ENCODE measurements around the gene C1QTNF2. TPM values are rescaled to one million over a fixed set of nuclear protein-coding genes. Genes with fewer than 3 reads are reported as not detected.
"Not testable (repeated sequence)": the region's sequence is repeated elsewhere in the genome, so short reads cannot be mapped to it uniquely, and the experiment has no call there.

The C1QTNF2 gene
- total and polyA plus RNA-seq, 2 donors (not counting 1 experiment from before 2014, with no cell fraction given), result not detected

GRCh38 chr5:160342413-160342941 lies 27.9 kb downstream of the C1QTNF2 start:
- Histone ChIP-seq H3K4me3 (ENCODE audit: control extremely low read depth in 1 of 5, extremely low read depth in 1 of 5, insufficient read depth in 1 of 5, low read depth in 2 of 5, low read length in 4 of 5) (no peak overlapping the region), H3K79me2 (ENCODE audit: control insufficient read depth, insufficient read depth, low read length) (no peaks in the 10 kb centered on the region), H3K4me1 (ENCODE audit: control insufficient read depth in 2 of 2, insufficient read depth in 2 of 2, low read length in 2 of 2) (no peaks in the 10 kb centered on the region), H3K9me3 (ENCODE audit: control extremely low read depth in 1 of 3, control insufficient read depth in 2 of 3, insufficient read depth in 1 of 3, low read length in 2 of 3) (no peaks in the 10 kb centered on the region), H3K36me3 (replicated peaks in 1 of 2; ENCODE audit: control extremely low read depth in 1 of 2, control insufficient read depth in 1 of 2, extremely low read depth in 1 of 2, insufficient read depth in 2 of 2, low read length in 1 of 2) (no peaks in the 10 kb centered on the region), H3K27me3 (replicated peaks in 1 of 4; ENCODE audit: control extremely low read depth in 1 of 4, control insufficient read depth in 3 of 4, insufficient read depth in 4 of 4, low read length in 3 of 4) (peaks cover 0 to 4% (median 0%) of the 10 kb centered on the region in 4 experiments), H3K27ac (ENCODE audit: low read length in 2 of 2) (no peak overlapping the region), H3K9ac (ENCODE audit: low read length) (no peak overlapping the region), H3K4me2 (replicated peaks; ENCODE audit: low read depth, low read length, poor library complexity, severe bottlenecking) (no peak overlapping the region), H2AFZ (ENCODE audit: insufficient read depth, low read depth, low read length, poor library complexity, severe bottlenecking) (no peak overlapping the region), H4K20me1 (ENCODE audit: control insufficient read depth, insufficient read depth, low read length, poor library complexity, severe bottlenecking) (no peaks in the 10 kb centered on the region)
- no peaks in the 10 kb centered on the region for H3K27me3 Mint-ChIP-seq
- DNase-seq (no peak), ATAC-seq (ENCODE audit: low read depth) (no peak)
- 95% methylated on average over 4 of the region's 4 CpGs for WGBS (ENCODE audit: insufficient coverage)
- CTCF ChIA-PET, result interaction anchor here (1.2 to 9.5 kb wide), 5 partner anchors 9 to 1185 kb away, joined by 3 to 140 read pairs (median 10); no protein-coding TSS in a partner anchor
- no peaks in the 10 kb centered on the region for H3K4me1 Mint-ChIP-seq
- no peak overlapping the region for H3K4me3 Mint-ChIP-seq
- TF ChIP-seq EZH2 (IDR thresholded peaks at IDR 0.05; ENCODE audit: borderline replicate concordance, insufficient read depth, low read depth, low read length, poor library complexity, severe bottlenecking) (no peak), CTCF (IDR thresholded peaks at IDR 0.05) (no peak)
- intact Hi-C loops (cut with micrococcal nuclease), result no loop called here
- POLR2A ChIA-PET, result no interaction called here
- H3K9me3 Mint-ChIP-seq (ENCODE audit: insufficient read depth), result no peaks in the 10 kb centered on the region
- no peak overlapping the region for H3K27ac Mint-ChIP-seq

GRCh38 chr5:160341309-160341870 lies 29.0 kb downstream of the C1QTNF2 start:
- Mint-ChIP-seq H3K27me3 (no peaks in the 10 kb centered on the region), H3K27ac (no peak overlapping the region), H3K4me1 (no peaks in the 10 kb centered on the region), H3K4me3 (no peak overlapping the region), H3K9me3 (ENCODE audit: insufficient read depth) (no peaks in the 10 kb centered on the region)
- DNase-seq, result no peak
- H3K27me3 ChIP-seq (replicated peaks in 1 of 4; ENCODE audit: control extremely low read depth in 1 of 4, control insufficient read depth in 3 of 4, insufficient read depth in 4 of 4, low read length in 3 of 4), result peaks cover 0 to 4% (median 0%) of the 10 kb centered on the region in 4 experiments
- no peaks in the 10 kb centered on the region for H3K4me1 ChIP-seq (ENCODE audit: control insufficient read depth in 2 of 2, insufficient read depth in 2 of 2, low read length in 2 of 2)
- no peak for ATAC-seq (ENCODE audit: low read depth)
- CTCF ChIA-PET, result interaction anchor here (3.1 to 9.5 kb wide), 2 partner anchors 261 to 318 kb away, joined by 10 to 140 read pairs; no protein-coding TSS in a partner anchor
- no peak overlapping the region for H3K4me3 ChIP-seq (ENCODE audit: control extremely low read depth in 1 of 5, extremely low read depth in 1 of 5, insufficient read depth in 1 of 5, low read depth in 2 of 5, low read length in 4 of 5)
- H2AFZ ChIP-seq (ENCODE audit: insufficient read depth, low read depth, low read length, poor library complexity, severe bottlenecking), result no peak overlapping the region
- no peak overlapping the region for H3K4me2 ChIP-seq (replicated peaks; ENCODE audit: low read depth, low read length, poor library complexity, severe bottlenecking)
- no peak overlapping the region for H3K27ac ChIP-seq (ENCODE audit: low read length in 2 of 2)
- no peak overlapping the region for H3K9ac ChIP-seq (ENCODE audit: low read length)
- H4K20me1 ChIP-seq (ENCODE audit: control insufficient read depth, insufficient read depth, low read length, poor library complexity, severe bottlenecking), result no peaks in the 10 kb centered on the region
- TF ChIP-seq EZH2 (IDR thresholded peaks at IDR 0.05; ENCODE audit: borderline replicate concordance, insufficient read depth, low read depth, low read length, poor library complexity, severe bottlenecking), result no peak
- TF ChIP-seq CTCF (IDR thresholded peaks at IDR 0.05), result no peak
- no peaks in the 10 kb centered on the region for H3K9me3 ChIP-seq (ENCODE audit: control extremely low read depth in 1 of 3, control insufficient read depth in 2 of 3, insufficient read depth in 1 of 3, low read length in 2 of 3)
- intact Hi-C loops (cut with micrococcal nuclease), result no loop called here
- 100% methylated on average over 2 of the region's 6 CpGs for WGBS (ENCODE audit: insufficient coverage)
- POLR2A ChIA-PET, result no interaction called here
- no peaks in the 10 kb centered on the region for H3K36me3 ChIP-seq (replicated peaks in 1 of 2; ENCODE audit: control extremely low read depth in 1 of 2, control insufficient read depth in 1 of 2, extremely low read depth in 1 of 2, insufficient read depth in 2 of 2, low read length in 1 of 2)
- no peaks in the 10 kb centered on the region for H3K79me2 ChIP-seq (ENCODE audit: control insufficient read depth, insufficient read depth, low read length)

GRCh38 chr5:160340513-160340912 lies 29.9 kb downstream of the C1QTNF2 start:
- H3K27ac Mint-ChIP-seq; H2AFZ ChIP-seq (ENCODE audit: insufficient read depth, low read depth, low read length, poor library complexity, severe bottlenecking); H3K9ac ChIP-seq (ENCODE audit: low read length); H4K20me1 ChIP-seq (ENCODE audit: control insufficient read depth, insufficient read depth, low read length, poor library complexity, severe bottlenecking); H3K36me3 ChIP-seq (replicated peaks in 1 of 2; ENCODE audit: control extremely low read depth in 1 of 2, control insufficient read depth in 1 of 2, extremely low read depth in 1 of 2, insufficient read depth in 2 of 2, low read length in 1 of 2); H3K4me1 Mint-ChIP-seq; H3K27me3 ChIP-seq (replicated peaks in 1 of 4; ENCODE audit: control extremely low read depth in 1 of 4, control insufficient read depth in 3 of 4, insufficient read depth in 4 of 4, low read length in 3 of 4); DNase-seq; POLR2A ChIA-PET; H3K4me1 ChIP-seq (ENCODE audit: control insufficient read depth in 2 of 2, insufficient read depth in 2 of 2, low read length in 2 of 2); H3K27me3 Mint-ChIP-seq; H3K79me2 ChIP-seq (ENCODE audit: control insufficient read depth, insufficient read depth, low read length); ATAC-seq (ENCODE audit: low read depth); H3K9me3 Mint-ChIP-seq (ENCODE audit: insufficient read depth); H3K9me3 ChIP-seq (ENCODE audit: control extremely low read depth in 1 of 3, control insufficient read depth in 2 of 3, insufficient read depth in 1 of 3, low read length in 2 of 3); intact Hi-C loops (cut with micrococcal nuclease); H3K4me2 ChIP-seq (replicated peaks; ENCODE audit: low read depth, low read length, poor library complexity, severe bottlenecking); H3K4me3 ChIP-seq (ENCODE audit: control extremely low read depth in 1 of 5, extremely low read depth in 1 of 5, insufficient read depth in 1 of 5, low read depth in 2 of 5, low read length in 4 of 5); H3K27ac ChIP-seq (ENCODE audit: low read length in 2 of 2); H3K4me3 Mint-ChIP-seq: not testable (repeated sequence)
- CTCF ChIA-PET, result interaction anchor here (9.5 kb wide), 1 partner anchor 317 kb away, joined by 140 read pairs; no protein-coding TSS in a partner anchor

Data from B cell (primary cell).